Measurements from ENCODE around the gene TPMT. TPM values are rescaled to one million over a fixed set of nuclear protein-coding genes. Genes with fewer than 3 reads are reported as not detected.

The TPMT gene
- total and polyA plus RNA-seq, 4 donors = 10.3 to 28.6 (median 25.7) TPM

GRCh38 chr6:18203786-18204185 lies 48.9 kb upstream of the TPMT start:
- WGBS = 94% methylated on average over 6 of the region's 6 CpGs
- TF ChIP-seq REST (IDR thresholded peaks at IDR 0.05) = no peak
- TF ChIP-seq HNF4G (IDR thresholded peaks at IDR 0.05) = no peak
- TF ChIP-seq ZBTB33 (IDR thresholded peaks at IDR 0.05) = no peak
- TF ChIP-seq JUND (IDR thresholded peaks at IDR 0.05) = no peak
- TF ChIP-seq GABPA (IDR thresholded peaks at IDR 0.05 in 1 of 2, conservative IDR thresholded peaks at IDR 0.05 in 1 of 2) = no peak
- TF ChIP-seq EGR1 (IDR thresholded peaks at IDR 0.05; ENCODE audit: low read depth in 2 of 2) = no peak
- TF ChIP-seq RXRA (IDR thresholded peaks at IDR 0.05) = no peak
- no peak for TF ChIP-seq FOXA2 (IDR thresholded peaks at IDR 0.05)
- no peak for TF ChIP-seq MAX (IDR thresholded peaks at IDR 0.05)
- TF ChIP-seq SP1 (IDR thresholded peaks at IDR 0.05) = no peak
- H3K36me3 ChIP-seq (ENCODE audit: control insufficient read depth in 4 of 4, insufficient read depth in 3 of 4, low read depth in 1 of 4, low read length in 3 of 4) = peaks cover 0 to 16% (median 8%) of the 10 kb centered on the region in 4 donors

GRCh38 chr6:18192026-18192425 lies 37.1 kb upstream of the TPMT start:
- H3K9ac ChIP-seq (ENCODE audit: low read depth in 1 of 2, low read length in 2 of 2) = no peak overlapping the region
- DNase-seq (ENCODE audit: low spot score) = no peak
- H3K9me3 ChIP-seq (ENCODE audit: control insufficient read depth in 4 of 4, low read length in 3 of 4) = no peaks in the 10 kb centered on the region
- WGBS = 98% methylated on average over 3 of the region's 3 CpGs
- H3K27me3 ChIP-seq (ENCODE audit: control insufficient read depth in 4 of 4, insufficient read depth in 4 of 4, low read length in 3 of 4) = no peaks in the 10 kb centered on the region
- H3K4me3 ChIP-seq (ENCODE audit: low read depth in 1 of 3, low read length in 3 of 3) = no peak overlapping the region
- no peaks in the 10 kb centered on the region for H3K4me1 ChIP-seq (ENCODE audit: control insufficient read depth in 4 of 4, insufficient read depth in 4 of 4, low read length in 3 of 4)
- TF ChIP-seq JUND (IDR thresholded peaks at IDR 0.05) (no peak), HNF4A (conservative IDR thresholded peaks at IDR 0.05) (no peak), RAD21 (IDR thresholded peaks at IDR 0.05) (no peak), ZBTB33 (IDR thresholded peaks at IDR 0.05) (no peak), CTCF (IDR thresholded peaks at IDR 0.05; ENCODE audit: low read depth, low read length, missing input control) (no peak), YY1 (IDR thresholded peaks at IDR 0.05) (no peak)
- no peak overlapping the region for H3K27ac ChIP-seq (ENCODE audit: low read depth in 1 of 2, low read length in 2 of 2)
- peaks cover 0 to 15% (median 11%) of the 10 kb centered on the region in 4 donors for H3K36me3 ChIP-seq (ENCODE audit: control insufficient read depth in 4 of 4, insufficient read depth in 3 of 4, low read depth in 1 of 4, low read length in 3 of 4)

More at GRCh38 chr6:18203786-18204185, 48.9 kb upstream of the TPMT start:
- Histone ChIP-seq H3K27ac (ENCODE audit: low read depth in 1 of 2, low read length in 2 of 2) (no peak overlapping the region), H3K9me3 (ENCODE audit: control insufficient read depth in 4 of 4, low read length in 3 of 4) (no peaks in the 10 kb centered on the region), H3K4me3 (ENCODE audit: low read depth in 1 of 3, low read length in 3 of 3) (no peak overlapping the region), H3K4me1 (ENCODE audit: control insufficient read depth in 4 of 4, insufficient read depth in 4 of 4, low read length in 3 of 4) (peaks cover 3 to 11% (median 7%) of the 10 kb centered on the region in 4 donors), H3K9ac (ENCODE audit: low read depth in 1 of 2, low read length in 2 of 2) (no peak overlapping the region), H3K27me3 (ENCODE audit: control insufficient read depth in 4 of 4, insufficient read depth in 4 of 4, low read length in 3 of 4) (no peaks in the 10 kb centered on the region)
- no peak for DNase-seq (ENCODE audit: low spot score)

All from liver (tissue), 9 donors.